Stimulated activated CD4-positive, alpha-beta T cell treated with anti-CD3 and anti-CD28 coated beads, Interleukin-1b, Interleukin-23, amount 100 ng/mL, for 24 hours (primary cell): ENCODE measurements around the gene GPX8.

Source experiments
- DNase-seq, 4 experiments: peaks; one replicate each; pipeline ENCODE4 v3.0.0-alpha.2; 2020; ENCODE audit warnings: low read depth in 4 of 4, low spot score in 1 of 4

The GPX8 gene, protein sequence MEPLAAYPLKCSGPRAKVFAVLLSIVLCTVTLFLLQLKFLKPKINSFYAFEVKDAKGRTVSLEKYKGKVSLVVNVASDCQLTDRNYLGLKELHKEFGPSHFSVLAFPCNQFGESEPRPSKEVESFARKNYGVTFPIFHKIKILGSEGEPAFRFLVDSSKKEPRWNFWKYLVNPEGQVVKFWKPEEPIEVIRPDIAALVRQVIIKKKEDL

DNA sequence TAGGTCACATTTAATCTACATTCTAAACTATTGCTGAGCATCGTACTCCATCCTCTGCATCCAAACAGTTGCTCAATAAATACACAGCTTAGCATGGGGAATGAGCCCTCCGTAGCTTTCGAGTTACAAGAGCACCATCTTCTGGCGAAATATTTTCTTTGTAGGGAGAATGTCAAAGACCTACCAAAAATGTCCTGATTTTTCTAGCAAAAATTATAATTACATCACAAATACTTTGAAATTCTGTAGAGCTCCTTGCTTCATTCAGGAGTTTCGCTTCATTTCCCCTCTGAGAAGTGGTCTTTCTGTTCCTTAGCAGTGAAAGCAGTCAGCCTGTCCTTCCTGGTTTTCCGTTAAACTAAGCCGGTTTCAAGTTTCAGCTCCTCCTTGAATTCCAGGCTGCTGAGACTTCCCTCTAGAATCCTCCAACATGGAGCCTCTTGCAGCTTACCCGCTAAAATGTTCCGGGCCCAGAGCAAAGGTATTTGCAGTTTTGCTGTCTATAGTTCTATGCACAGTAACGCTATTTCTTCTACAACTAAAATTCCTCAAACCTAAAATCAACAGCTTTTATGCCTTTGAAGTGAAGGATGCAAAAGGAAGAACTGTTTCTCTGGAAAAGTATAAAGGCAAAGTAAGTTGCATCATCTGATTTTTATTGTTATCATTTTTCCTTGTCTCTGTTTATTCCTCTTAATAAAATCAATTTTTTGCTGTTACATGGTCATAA is at the start of gene GPX8:
TSS of gene GPX8 (plus strand) at position 409 of the 730 bp plus-strand sequence. CDS start at position 431, 22 bp downstream.
- DNase-seq, result no peak

DNA sequence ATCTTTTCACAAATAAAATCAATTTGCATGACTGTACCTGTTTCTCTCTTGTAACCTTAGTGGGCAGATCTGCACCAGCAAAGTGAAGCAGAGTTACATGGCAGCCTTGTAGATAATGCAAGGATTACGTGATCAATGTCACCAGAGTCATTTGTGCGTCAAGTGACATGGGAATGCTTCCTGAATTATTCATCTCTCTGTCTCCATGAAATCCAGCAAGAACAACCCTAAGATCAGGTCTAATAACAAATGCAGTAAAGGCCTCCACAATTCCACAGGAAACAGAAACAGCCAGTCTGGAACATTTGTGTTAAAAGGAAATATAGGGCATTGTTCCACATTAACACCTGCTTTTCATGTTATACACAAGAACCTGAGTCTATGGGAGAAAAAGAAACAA is 49.8 kb upstream of the GPX8 start:
- DNase-seq, result no peak

DNA sequence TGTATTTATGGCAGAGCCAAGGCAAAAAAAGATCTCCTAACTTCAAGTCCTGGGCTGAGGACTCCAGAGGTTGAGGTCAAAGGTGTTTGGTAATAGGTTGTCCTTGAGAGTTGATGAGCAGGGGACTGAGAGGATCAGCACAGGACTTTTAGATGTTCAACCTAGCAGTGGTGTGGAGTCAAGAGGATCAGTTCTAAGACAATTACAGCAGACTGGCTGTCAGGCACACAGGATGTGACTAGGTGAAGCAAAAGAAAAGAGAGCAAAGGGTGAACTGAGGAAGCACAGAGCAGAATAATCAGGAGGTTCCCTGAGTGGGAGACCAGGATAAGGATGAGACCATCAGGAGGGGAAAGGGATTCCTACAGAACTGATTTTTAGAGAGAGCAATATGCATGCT is 46.6 kb upstream of the GPX8 start:
- no peak for DNase-seq

DNA sequence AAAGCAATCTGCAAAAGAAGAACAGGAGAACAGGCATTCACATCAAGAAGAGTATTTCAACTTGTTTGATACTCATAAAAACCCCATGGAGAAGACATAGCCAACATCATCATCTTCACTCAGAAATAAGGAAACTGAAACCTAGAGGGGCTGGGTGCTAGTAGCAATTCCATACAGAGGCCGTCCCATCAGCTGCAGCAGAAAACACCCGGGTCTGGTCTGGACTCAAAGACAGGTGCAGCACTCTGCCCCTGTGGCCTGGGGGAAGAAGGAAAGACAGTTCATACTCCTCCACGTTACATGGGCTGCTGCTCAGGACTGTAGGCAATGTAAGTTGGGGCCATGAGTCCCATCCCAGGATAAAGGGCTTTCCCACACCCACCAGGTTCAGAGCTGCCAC is 45.9 kb upstream of the GPX8 start:
- no peak for DNase-seq

DNA sequence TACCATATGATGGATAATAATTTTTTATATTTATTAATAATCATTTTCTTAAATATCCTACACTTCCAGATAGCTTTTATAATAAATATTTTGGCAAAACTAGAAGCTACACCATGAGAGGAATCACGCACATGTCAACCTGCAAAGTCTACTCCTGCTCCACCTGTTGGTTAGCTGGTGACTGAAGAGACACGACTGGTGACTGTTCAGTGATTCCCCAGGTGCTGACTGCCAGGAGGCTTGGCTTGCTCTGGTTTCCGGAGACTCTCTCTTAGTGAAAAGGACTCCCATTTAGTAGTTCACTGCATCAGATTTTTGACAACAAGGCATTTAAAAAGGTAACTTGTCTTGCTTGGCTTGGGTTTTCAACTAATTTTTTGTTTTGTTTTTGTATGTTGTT is 36.6 kb upstream of the GPX8 start:
- no peak for DNase-seq

DNA sequence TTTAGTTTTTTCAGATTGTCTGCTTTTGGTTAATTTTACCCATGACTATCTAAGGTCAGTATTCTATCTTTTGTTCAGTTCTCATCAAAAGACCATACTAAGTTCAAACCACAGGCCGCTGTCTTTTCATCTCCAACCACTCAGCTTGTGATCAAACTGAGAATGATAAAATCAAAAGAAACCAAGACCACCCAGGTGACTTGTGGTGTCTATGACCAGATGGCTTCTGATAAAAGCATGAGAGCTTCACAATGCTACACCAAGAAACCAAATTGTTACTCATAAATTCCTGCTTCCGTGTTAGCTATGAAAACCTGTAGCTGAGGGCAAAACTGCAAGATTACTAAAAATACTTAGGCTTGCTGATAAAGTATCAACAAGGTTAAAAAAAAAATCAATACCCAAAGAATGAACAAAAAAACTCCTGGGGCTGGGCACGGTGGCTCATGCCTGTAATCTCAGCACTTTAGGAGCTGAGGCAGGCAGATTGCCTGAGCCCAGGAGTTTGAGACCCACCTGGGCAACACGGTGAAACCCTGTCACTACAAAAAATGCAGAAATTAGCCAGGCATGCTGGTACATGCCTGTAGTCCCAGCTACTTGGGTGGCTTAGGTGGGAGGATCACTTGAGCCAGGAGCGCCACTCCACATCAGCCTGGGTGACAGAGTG is 25.8 kb upstream of the GPX8 start:
- no peak for DNase-seq

DNA sequence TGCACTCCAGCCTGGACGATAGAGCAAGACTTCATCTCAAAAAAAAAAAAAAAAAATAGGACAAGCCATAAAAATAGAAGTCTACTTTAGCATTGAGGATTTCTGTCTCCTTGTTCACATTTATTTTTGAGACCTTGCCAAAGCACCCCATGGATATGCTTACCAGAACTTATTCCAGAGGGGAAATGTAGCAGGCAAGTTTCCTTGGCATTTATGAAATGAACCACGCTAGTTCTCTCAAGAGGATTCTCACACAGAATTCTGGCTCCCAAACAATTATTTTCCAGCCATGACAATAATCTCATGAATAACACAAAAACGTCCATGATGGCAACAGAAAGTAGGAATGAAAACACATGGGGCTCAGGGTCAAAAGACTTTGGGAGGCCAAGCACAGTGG is 23.4 kb upstream of the GPX8 start:
- DNase-seq, result no peak

DNA sequence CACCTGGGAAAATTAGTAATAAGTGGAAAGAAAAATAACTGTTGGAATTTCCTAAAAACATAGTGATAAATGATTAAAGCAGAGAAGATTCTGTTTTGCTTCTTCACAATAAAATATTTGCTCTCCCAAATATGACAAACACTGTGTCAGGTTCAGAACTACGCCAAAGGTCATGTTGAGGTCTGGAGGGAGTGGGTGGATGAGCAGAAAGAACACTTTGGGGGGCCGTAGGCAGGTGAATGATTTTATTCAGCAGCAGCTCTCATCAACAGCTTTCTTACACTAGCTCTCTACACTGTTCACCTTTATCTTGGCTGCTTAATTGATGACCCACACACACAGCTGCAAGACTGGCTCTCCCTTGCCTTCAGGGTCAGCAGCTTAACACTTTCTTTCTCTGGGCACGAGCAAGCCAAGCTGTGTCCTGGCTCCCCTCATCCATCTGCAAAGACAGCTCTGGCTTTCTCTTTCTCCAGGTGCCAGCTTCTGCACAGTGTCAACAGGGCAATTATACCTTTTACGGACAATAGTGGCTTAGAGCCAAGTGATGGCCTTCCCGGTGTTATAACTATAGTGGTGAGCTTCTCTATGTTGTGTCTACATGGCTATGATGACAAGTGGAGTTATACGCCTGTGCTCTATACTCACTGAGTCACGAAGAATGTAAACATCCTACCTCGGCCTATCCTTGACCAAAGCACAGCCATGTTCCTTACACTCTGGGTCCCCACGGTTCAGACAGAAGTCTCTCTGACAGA is 18.9 kb upstream of the GPX8 start:
- DNase-seq, result no peak

DNA sequence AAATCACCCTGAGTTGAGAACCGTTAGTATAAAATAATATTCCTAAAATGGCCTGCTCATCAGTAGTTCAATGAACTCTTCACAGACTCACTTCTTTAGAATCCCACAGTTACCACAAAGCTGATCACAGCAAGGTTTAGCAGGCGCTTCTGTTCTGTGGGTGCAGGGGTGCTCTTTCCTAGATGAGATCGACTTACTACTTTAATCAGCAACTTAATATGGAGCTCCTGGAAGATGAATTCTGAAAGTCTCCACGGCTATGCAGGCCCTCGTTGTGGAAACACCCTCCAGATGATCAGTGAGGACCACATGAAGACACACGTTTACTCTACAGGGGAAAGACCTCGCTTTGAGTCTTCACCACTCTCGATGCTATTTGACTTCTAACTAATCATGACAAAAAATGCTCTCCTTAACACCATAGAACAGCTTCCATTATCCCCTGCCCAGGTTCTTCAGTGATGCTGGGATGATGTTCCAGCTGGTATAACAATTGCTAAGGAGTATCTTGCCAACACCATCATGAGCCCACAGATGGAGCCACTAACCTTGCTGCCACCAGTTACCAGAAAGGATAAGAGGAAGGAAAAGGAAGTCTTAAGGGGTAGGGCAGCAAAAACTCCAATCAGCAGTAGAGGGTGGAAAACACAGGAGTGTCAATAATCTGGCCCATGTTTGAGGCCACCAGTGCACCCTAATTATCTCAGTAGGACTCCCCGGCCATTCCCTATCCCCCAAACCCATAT is 17.9 kb upstream of the GPX8 start:
- DNase-seq, result no peak

DNA sequence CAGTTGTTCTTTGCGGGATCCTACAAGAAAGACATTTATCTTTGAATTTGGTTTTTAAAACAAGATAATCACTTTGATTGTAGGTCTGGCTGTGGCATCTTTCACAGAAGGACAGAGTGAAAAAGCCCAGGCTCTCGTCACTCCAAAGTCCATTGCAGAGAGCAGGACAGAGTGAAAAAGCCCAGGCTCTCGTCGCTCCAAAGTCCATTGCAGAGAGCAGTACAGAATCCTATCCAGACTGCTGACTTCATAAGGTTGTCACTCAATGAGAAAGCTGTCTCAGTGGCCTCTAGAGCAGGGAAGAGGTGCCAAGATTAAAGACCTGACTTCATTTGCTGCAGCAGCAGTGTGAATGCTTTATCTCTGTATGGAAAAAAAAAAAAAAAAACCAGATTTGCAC is 16.3 kb upstream of the GPX8 start:
- DNase-seq, result no peak

DNA sequence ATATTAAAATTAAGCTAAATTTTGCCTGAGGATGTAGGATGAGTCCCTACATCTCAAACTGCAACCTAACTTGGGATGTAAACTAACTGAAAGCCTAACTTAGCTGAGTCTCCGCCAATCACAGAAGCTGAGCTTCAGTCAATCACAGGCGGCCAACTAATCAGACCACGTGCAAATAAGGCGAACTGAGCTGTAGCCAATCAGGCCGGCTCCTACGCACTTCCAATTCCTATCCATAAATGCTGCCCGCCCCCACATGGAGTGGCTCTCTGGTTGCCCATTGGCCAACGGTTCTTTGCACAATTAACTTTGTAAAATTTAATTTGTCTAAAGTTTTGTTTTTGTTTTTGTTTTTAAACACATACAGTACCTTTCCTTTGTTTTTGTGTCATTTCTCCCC is 13.9 kb upstream of the GPX8 start:
- DNase-seq, result no peak

DNA sequence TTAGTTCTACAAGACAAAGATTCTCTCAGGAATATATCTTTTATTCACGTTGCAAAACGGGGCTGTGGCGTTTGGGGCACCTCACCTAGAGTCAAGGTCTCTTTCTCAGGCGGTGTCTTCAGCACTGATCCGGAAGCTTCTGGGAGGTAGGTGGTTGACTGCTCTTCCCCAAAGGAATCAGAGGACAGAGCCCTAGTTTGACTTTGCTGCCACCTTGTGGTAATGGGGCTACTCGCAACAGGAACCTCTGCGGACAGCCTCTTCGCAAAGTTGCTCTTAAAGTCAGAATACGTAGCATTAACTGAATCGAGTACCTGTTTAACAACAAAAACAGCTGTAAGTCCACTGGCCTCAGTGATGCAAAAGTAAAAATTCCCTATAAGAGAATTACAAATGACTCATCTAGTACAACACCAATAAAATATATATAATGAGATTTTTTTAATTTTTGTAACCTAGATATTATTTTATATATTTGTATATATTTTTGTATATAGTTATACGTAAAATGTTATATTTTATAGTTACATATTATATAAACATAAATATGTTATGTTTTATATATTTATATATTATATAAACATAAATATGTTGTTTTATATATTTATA is 13.3 kb upstream of the GPX8 start:
- peak; percentile 53 to 75 (median 68) for DNase-seq

DNA sequence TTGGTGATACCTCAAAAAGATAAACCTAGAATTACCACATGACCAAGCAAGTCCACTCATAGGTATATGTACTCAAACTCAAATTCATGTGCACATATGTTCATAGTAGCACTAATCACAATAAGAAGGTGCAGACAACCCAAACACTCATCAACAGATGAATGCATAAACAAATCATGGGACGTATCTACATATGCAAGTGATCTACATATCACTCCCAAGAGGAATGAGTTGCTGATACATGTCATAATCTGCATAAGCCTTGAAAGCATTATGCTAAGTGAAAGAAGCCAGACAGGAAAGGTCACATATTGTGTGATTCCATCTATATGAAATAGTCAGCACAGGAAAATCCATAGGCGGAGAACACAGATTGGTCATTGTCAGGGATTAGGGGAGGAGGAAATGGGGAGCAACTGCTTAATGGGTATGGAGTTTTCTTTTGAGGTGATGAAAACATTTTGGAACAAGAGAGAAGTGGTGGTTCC is 10.6 kb upstream of the GPX8 start:
- DNase-seq, result no peak

DNA sequence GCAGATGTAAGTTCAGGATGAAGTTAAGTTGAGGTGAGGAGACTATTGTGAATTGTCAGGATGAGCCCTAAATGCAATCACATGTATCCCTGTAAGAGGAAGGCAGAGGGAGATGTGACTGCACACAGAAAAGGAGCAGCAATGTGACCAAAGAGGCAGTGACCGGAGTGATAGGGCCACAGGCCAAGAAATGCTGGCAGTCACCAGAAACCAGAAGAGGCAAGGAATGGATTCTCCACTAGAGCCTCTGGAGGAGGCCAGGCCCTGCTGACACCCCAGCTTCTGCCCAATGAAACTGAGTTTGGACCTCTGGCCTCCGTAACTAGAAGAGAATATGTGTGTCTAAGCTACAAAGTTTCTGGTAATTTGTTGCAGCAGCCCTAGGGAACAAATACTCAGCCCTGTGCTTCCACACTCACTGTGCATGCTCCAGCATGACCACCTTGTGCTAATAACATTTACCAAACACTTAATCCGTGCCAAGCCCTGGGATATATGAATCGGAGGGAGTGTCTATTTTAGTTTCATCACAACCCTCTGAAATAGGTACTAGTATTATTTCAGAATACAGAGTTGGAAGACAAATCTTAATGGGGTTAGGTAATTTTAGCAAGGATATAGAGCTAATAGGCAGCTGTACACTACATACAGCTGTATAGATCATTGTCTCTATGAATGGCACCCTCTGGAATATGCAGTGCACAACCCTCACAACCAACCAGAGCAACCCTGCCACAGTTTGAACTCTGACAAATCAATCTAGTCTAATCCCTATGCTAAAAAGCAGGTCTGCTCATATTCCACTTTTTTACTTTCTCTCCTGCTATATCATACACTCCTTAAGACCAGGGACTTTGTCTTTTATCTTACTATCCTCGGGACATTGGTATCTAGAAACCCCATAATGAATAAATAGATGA is 7.8 kb upstream of the GPX8 start:
- DNase-seq, result no peak

DNA sequence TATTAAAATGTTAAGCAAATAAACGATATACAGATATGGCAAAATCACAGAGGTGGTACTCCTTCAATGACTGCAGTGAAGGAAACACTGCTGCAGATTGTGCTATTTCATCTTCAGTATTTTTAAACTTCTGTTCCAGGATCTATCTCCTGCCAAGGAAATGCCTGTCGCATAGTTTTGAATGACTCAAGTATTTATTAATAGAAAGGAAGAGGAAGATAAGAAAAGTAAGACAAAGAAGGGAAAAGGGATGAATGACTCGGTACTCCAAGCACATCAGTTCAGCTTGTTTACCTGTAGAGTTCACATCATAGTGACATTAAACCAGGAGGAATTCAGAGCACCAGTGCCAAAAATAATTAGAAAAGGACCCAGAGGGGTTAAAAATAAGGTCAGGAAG is 5.1 kb upstream of the GPX8 start:
- no peak for DNase-seq

DNA sequence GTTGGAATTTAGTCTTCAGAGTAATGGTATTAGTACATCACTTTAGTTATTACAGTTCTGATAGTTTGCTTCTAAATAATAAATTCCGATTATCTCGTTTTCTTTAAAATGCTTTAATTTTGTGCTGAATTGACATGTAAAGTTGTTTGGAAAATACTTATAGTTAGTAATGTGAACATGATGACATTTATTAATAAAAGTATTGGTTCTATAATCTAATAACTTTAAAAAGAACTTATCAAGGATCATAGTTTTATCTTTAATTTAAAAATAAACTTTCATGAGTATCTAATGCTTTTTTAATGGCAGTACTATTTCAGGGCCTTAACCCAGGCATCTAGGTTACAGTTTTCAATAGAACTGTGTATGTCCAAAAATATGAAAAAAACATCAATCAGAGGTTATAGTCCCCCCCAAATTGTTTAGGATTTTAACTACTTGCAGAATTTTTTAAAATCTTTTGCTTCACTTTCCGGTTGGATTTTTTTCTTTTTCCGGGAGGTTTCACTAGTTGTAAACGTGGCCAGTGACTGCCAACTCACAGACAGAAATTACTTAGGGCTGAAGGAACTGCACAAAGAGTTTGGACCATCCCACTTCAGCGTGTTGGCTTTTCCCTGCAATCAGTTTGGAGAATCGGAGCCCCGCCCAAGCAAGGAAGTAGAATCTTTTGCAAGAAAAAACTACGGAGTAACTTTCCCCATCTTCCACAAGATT is 680 bp downstream of the GPX8 start:
- DNase-seq, result no peak

DNA sequence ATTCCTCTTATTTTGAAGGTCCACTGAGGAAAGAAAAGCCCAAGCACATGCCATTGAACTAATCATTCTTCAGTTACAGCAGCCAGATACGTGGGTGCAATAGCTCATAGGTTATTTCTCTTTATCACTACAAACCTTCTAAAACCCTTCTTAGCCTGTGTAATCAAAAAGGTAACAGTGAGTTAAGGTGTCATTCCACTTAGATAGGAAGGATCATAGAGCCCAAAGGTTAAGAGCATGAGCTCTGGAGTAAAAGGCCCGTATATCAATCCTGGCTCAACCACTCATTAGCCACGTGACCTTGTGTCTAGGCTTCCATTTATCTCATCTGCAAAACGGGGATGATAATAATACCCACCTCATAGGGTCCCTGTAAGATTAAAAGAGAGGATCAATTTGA is 2.7 kb downstream of the GPX8 start:
- DNase-seq, result no peak

DNA sequence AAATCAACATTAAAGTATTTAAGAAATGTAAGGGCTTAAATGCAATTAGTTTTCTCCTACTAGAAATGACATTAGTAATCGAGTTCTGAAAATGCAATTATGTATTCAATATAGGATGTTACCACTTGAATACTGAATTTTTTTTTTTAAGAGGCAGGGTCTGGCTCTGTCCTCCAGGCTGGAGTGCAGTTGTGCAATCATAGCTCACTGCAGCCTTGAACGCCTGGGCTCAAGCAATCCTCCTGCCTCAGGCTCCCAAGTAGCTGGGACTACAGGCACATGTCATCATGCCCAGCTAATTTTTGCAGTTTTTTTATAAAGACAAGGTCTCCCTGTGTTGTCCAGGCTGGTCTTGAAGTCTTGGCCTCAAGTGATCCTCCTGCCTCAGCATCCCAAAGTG is 11.5 kb downstream of the GPX8 start:
- DNase-seq, result no peak
